HG03135 (cell line): ENCODE data around the gene STUM.
"Not testable (repeated sequence)": the region's sequence is repeated elsewhere in the genome, so short reads cannot be mapped to it uniquely, and the experiment has no call there.

Experiments used
- ATAC-seq: cut with Tn5 transposase; IDR thresholded peaks from one replicate; pipeline ENCODE4 v1.9.1; 2021; ENCODE audit warnings: mild to moderate bottlenecking, moderate library complexity; ENCODE audit not compliant: unreplicated experiment

STUM gene

DNA sequence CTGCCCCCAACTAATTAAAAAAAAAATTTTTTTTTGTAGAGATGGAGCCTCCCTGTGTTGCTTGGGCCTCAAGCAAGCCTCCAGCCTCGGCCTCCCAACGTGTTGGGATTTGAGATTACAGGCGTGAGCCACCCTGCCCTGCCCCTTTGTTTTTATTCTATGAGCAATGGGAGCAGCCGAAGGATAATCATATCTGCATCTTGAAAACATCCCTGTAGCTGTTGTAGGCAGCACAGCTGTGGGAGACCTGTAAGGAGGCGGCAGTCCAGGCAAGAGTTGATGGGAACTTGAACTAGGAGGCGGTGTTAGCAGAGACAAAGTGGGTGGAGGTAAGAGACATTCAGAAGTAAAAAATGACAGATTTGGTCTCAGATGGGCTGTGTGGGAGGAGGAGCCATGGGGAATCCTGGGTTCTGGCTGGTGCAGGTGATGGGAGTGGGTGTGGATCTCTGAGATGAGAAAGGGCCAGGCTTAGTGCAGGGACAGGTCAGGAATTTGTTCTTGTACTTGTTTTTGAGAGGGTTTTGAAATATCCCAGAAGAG is 31.3 kb downstream of the STUM start:
- no peak for ATAC-seq

GRCh38 chr1:226580625-226581270 is 32.2 kb downstream of the STUM start:
- no peak for ATAC-seq

DNA sequence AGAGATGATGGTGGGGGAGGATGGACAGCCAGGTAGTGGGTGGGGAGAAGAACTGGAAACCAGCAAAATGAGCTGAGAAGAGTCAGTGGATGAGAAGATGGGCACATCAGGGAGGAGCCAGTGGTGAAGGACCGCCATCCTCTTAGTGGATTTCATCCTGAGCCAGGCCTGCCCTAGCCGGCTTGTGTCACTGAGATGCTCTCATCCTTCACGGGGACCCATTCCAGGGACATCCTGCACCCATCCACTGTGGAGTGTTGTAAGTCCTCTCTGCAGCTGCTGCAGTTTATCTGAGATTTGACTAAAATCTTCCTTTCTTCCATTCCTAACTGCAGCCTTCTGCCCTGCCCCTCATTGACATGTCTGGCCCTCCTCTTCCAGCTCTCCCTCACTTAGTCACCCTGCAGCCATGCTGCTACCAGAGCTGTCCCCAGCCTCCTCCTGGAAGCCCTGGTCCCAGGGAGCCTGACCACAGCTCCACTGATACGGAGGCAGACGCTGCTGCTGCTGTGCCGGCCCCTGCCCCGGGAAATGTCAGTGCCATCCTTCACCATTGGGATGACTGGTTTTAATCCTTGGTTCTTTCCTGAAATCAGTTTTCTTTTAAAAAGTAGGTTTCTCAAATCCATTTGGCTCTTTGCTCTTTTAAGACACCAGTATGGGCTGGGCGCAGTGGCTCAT is 33.2 kb downstream of the STUM start:
- no peak for ATAC-seq

GRCh38 chr1:226582966-226583365 is 34.4 kb downstream of the STUM start:
- ATAC-seq: no peak

DNA sequence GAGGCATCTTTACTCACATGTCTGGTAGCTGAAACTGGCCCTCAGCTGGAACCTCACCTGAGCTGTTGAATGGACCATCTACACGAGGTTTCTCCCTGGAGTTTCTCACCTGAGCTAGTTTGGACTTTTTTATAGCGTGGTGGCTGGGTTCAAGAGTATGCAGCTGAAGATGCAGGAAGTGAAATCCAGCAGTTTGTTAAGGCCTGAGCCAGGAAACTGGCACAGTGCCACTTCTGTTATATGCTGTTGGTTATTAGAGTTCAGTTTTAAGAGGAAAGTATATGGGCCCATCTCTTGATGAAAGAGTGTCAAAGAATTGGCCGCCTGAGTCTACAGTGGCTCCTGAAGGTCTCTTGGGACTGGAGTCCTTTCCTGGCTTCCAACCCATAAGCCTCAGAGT is 35.6 kb downstream of the STUM start:
- no peak for ATAC-seq

GRCh38 chr1:226586116-226586515 is 37.6 kb downstream of the STUM start:
- ATAC-seq: no peak

- no peak for ATAC-seq
Observed at GRCh38 chr1:226586650-226587422, 38.3 kb downstream of the STUM start.

- no peak for ATAC-seq
Observed at GRCh38 chr1:226588484-226588883, 39.9 kb downstream of the STUM start.

- ATAC-seq: no peak
Observed at GRCh38 chr1:226589008-226589733, 40.6 kb downstream of the STUM start.

GRCh38 chr1:226590614-226591013 is 42.0 kb downstream of the STUM start:
- ATAC-seq: no peak

DNA sequence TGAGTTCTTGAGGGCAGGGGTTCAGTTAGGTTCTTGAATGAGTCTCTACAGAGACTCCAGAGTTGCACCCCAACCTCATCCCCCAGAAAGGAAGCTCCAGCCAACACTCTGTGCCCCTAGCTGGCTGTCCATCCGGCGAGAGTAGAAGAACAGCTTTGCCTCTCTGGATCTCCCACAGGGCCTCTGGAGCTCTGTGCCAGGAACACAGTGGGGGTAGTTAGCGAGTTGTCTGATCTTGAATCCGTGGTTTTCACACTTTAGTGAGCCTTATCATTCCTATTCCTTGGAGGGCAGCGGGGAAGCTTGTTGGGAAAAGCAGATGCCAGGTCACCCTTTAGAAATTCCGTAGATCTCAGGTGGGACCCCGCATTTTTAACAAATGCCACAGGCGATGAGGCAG is 45.0 kb downstream of the STUM start:
- no peak for ATAC-seq

- no peak for ATAC-seq
Observed at GRCh38 chr1:226596531-226597165, 48.1 kb downstream of the STUM start.

GRCh38 chr1:226597616-226598454 is 49.3 kb downstream of the STUM start:
- no peak for ATAC-seq

DNA sequence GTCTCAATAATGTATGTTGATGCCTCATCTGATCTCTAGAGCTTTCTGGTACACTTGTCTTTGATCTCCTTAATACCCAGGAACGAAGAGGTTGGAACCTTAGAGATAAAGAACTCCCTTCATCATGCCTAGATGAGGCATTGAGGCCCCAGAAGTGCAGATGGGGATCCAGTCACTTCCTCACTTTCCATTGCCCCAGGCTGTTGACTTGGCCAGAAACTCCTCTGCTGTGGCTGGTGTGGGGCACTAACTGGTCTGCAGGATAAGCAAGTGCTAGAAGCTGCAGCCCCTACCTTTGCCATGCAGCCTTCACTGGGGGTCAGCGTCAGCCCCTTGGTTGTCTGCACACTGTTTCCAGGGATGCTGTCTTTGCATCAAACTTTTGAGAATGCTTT is 49.9 kb downstream of the STUM start:
- ATAC-seq: no peak

DNA sequence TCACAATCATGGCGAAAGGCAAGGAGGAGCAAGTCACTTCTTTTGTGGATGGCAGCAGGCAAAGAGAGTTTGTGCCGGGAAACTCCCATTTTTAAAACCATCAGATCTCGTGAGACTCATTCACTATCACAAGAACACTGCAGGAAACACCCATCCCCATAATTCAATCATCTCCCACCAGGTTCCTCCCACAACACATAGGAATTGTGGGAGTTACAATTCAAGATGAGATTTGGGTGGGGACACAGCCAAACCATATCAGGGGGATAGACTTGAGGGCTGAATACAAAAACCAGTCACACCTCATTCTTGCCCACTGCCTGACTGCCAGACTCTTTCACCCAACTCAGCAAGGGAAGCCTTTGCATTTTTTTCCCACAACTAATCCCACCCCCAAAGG is 50.4 kb downstream of the STUM start:
- ATAC-seq: not testable (repeated sequence)

DNA sequence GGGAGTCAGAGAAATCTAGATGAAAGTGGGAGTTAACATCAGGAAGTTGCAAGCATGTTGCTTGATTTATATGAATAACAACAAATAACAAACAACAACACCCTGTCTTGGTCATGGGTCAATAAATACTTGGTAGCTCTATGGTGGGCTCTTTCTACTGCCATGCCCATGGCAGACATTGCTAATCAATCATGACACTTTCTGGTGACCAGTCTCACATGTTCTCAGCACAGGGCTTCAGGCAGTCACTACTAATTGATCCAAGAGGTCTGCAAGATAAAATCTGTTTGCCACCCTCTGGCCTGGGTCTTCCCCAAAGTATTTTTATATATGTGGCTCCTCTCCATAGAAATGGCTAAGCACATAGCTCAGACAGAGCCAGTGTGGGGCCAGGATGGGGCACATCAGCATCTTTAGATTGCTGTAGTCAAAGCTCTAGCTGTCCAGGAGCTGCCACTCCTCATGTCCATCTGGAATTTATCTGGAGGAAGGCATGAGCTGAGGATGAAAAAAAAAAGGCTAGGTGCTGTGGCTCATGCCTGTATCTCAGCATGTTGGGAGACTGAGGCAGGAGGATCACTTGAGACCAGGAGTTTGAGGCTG is 51.2 kb downstream of the STUM start:
- ATAC-seq: no peak

GRCh38 chr1:226600254-226600653 is 51.7 kb downstream of the STUM start:
- no peak for ATAC-seq

- no peak for ATAC-seq
Observed at GRCh38 chr1:226601456-226601855, 52.9 kb downstream of the STUM start.
